Measurements from ENCODE around the gene PRDM16.

The PRDM16 gene

DNA sequence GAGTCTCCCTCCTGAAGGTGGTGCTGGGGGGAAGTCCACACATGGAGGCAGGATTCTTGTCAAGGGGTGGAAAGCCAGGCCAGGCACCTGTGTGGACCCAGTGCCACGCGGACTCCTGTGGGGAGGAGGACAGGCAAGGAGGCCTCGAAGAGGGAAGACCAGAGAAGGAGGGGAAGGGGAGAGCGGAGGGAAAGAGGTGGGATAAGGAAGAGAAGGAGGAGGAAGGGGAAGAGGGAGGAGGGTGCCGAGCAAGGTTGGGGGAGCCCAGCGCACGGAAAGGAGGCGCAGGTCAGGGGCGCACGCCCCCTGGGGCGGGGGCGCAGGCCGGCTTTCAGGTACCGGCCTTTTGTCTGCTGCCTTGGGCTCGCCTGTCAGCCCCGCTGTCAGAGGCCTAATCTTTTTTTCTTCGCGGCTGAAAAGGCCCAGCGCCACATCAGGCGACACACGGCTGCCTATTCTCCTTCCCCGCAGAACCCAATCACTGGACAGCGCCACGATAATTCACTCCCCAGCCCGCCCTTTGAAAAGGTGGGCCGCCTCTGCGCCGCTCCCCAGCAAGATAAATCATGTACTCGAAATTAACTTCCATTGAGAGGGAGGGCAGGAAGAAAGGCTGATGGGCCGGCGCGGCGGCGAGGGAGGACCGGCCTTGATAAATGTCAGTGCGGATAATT is 42.5 kb downstream of the PRDM16 start:
- DNase-seq, result no peak

DNA sequence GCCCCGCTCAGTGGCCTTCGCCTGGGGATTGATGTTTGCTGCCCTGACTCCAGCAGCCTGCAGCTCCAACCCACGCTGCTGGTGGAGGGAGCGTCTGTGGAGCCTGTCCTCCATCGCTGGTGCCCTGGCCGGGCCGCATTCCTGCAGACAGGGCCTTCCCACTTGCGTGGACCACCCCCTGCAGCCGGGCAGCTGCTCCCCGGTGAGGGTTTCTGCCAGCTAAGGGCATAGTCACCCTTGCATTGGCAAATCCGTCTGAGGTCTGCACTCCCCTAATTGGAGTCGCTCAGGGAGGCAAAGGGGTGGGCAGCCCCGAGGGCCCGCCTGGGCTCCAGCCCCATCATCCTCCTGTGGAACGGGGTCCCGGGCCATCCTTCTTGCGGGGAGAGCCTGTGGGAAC is 43.5 kb downstream of the PRDM16 start:
- no peak for DNase-seq

DNA sequence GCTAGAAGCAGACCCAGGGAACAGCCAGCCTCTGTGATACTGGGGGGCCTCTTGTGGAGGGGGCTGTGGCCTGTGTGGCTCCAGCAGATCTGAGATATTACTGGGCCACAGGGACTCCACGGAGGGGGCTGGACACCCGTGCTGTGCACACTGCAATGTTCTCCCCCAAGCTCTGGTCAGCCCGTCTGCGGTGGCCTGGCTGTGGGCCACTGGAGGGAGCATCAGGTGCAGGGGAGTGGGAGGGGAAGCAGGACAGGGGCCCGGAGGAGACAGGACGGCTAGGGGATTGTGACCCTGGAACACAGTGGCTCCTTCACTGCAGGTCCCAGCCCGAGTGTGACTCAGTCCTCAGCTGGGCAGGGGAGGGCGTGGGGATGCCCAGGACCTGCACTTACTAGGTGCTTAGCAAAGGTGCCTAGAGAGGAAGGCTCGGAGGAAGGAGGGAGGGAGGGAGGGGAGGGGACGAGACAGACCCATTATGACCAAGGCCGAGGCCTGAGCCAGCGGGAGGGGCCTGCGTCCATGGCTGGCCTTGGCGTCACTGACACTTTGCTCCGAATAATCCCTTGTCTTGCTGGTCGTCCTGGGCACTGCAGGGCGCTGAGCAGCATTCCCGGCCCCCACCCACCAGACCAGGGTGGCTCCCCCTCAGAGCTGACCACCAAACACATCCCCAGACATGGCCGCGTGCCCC is 44.2 kb downstream of the PRDM16 start:
- DNase-seq, result no peak

DNA sequence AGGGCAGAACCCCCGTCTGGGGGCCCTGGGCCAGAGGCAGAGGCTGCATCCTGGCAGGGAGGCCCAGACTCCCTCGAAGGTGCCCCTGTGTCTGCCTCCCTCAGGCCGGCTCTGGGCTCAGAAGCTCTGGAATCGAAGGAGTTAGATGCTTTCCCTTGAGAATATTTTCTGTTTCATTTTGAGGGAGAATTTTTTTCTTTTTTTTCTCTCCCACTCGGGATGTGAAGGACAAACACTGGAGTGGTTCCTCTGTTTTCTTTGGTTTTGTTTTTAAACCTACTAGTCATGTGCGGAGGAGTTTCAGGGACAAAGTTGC is 44.7 kb downstream of the PRDM16 start:
- no peak for DNase-seq

DNA sequence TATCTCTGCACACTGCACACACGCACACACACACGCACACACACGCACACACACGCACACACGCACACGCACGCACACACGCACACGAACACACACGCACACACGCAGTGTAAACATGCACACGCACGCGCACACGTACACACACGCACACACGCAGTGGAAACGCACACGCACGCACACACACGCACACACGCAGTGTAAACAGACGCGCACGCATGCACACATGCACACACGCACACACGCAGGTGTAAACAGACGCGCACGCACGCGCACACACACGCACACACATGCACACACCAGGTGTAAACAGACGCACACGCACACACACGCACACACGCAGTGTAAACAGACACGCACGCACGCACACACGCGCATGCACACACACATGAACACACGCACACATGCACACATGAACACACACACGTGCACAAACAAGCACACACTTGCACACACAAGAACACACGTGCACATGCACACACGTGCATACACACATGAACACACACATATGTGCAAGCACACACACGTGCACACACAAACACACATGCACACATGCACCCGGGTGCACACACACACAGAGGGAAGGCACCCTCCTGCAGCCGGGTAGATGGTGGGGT is 45.2 kb downstream of the PRDM16 start:
- no peak for DNase-seq

DNA sequence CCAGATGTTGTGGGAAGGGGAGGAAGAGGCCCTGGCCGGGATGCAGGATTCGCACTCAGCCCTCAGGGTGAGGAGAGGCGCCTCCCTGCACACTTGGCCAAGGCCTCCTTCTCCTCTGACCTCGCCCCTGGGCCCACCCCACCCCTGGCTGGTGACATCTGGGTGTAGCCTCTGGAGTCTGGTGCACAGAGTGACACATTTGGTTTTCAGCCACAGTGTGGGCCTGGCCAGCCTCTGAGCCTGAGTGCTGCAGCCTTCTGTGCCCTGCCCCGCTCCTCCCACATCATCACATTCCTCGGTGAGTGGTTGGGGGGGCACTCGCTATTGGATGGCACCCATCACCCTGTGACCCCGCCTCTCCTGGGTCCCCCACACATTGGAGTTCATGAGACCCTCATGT is 45.8 kb downstream of the PRDM16 start:
- no peak for DNase-seq

DNA sequence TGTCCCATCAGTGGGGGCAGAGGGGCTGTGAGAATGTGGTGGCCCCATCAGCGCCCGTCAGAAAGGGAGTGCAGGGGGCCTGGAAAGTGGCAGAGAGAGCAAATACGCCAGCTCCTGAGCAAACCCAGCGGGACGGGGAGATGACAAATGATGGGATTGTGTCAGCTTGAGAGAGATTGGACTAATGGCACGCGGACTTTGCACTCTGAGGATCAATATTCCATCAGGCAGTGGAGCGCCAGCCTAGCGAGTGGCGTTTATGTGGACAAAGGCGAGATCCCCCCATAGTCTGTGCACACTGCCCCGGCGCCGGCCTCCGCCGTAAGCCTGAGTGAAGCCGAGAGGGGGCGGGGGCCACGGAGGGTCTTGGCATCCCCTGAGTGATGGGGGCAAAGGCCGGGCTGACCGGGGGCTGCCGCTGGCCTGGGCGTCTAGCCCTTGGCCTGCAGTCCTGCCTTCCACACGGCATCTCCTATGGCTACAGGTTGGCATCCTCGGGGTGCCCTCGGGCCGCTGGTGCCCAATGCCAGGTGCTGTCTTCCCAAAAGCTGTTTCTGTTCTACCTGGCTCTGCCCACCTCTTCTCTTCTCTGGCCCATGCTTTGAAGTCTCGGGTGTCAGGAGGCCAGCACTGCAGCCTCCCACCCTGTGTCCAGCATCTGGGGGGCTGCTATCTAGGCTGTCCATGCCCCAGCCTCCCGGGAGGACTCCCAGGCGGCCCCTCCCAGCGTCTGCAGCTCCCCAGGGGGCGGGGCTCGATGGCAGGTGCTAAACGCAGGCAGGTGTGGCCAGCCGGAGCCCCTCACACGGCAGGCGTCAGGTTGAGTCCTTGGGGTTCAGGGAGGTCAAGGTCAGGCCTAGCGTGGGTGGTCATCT is 46.5 kb downstream of the PRDM16 start:
- no peak for DNase-seq

DNA sequence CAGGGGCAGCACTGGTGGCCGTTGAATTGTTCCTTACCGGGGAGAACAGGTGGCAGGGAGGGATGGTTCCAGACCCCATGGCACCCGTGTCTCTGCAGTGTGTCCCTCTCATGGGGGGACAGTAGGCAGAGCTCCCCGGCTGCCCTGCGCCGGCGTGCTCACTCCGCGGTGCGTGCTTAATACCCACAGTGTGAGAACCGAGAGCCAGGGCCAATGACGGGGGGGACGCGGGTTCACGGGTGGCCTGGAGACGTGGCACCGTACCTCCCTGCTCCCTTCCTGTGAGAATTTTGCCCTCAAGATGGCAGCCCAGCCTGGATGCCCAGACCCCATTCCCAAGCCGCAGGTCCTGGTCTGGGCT is 47.1 kb downstream of the PRDM16 start:
- DNase-seq, result no peak

DNA sequence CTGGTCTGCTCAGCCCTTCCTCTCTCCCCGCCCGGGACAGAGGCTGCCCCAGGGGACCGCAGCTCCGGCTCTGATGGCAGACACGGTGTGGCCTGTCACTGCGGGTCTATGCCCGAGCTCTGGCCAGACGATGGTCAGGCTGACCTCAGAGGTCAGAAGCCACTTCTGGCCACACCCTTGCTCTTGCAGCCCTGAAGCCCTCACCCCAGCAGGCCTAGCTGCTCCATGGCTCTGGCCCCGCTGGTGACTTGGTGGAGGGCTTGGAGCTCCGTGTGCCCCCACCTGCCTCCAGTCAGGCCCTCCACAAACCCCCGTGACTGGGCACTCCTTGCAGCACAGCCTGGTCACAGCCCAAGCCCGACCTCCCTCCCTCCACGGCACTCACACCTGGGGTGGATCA is 47.6 kb downstream of the PRDM16 start:
- no peak for DNase-seq

DNA sequence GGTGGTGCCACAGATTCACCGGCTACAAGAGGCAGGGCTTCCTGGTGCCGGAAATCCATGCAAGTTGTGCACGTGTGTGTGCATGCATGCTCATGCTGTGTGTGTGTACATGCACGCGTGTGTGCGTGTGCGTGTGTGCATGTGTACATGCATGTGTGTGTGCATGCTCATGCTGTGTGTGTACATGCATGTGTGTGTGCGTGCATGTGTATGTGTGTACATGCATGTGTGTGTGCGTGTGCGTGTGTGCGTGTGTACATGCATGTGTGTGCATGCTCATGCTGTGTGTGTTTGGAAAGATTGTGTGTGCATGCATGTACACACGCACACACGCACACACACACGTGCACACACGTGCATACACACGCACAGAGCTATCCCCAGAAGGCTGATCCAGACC is 48.9 kb downstream of the PRDM16 start:
- no peak for DNase-seq

DNA sequence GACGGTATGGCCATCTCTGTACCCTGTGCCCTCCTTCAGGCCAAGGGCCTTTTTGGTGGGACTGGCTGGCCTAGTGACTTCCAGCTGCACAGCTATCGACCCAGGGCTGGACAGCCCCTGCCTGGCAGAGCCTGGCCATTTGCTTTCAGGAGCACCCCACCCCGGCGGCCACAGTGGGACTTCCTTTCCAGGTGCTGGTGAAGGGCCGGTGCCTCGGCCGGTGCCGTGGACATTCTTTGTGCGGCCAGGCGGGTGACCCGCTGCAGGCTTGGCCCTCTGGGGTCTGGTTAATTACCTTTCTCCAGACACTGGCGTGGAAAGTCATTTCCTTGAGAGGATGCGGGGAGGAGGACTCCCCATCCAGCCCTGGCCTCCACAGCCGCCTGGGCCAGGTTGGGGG is 50.1 kb downstream of the PRDM16 start:
- DNase-seq, result no peak

DNA sequence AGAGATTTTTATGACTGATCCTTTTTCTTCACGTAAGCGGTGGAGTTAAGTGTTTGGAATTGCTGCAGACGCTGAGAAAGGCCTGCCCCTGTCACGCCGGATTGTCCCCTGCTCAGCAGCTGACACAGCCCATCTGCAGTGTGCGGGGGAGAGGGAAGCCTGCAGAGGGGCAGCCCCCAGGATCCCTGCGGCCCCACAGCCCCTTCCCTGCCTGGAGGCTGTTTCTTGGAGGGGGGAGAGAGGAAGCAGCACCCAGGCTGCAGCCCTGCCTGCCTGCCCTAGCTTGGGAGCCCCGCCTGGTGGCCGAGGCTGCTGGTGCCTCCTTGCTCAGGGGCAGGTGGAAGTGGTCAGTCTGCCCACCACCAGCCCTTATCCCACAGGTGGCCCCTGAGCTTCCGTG is 50.7 kb downstream of the PRDM16 start:
- no peak for DNase-seq

DNA sequence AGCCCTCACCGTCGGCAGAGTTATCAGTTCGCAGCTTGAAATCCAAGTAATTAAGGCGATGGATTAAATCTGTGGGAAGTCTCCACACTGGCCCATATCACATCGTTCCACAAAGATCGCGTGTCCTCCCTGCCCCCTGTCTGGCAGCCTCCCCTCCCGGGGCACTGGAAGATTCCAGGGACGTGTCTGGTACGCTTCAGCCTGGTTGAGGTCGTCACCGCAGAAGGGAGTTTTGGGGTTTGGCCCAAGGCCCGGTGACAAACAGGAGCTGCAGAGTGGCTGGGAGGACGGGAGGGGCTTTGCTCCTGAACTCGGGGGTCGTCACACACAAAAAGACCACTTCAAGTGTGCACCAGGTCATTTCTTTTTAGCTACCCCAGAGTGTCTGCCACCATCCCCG is 51.1 kb downstream of the PRDM16 start:
- DNase-seq, result no peak

DNA sequence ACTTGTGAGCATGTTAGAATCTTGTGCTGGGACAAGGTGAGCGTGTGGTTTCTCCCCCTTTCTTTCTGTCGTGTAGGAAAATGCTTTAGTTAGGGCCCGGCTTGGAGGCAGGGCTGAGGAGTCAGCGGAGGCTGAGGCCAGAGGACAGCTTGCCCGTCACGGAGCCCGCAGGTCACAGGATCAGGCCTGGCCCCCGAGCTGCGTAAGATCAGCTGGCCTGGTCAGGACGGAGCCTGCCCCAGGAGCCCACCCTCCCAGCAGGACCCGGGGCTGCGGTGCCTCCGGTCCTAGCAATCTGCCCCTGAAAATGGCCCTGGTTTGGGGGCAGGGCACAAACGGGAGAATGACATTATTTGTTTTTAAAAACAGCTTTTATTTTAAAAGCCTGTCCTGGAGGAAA is 52.0 kb downstream of the PRDM16 start:
- no peak for DNase-seq

DNA sequence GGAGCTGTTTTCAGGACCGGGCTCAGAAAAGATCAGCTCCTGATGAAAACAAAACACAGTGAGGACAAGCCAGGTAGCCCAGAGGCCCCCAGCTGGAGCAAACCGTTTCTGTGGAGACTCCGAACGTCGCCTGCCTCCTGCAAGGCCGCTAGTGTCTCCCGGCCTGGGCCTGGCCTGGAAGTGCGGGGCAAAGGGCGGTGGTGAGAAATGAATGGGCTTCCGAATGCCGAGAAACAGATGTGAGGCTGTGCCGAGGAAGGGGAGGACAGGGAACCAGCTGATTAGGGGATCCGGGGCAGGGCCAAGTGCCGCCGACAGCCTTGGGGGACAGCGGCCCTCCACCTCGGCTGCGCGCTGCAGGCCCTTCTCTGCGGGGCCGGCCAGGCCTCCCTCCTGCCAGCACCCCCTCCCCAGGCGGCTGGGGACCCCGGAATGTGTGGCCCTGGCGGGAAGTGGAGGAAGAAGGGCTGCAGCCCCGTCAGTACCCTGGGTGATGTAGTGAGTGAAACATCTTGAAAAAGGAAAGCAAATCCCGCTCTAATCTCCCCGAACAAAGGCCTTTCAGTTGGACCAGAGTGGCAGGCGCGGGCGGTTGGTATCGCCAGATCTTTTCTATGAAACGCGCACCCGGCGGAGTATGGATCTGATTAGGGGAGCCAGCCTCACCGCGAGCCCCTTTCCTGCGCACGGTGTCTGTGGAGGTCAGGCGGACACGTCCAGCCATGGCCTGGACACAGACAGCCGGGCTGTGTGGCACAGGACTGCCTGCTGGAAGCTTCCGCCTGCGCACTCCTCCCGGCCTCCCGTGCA is 52.6 kb downstream of the PRDM16 start:
- DNase-seq, result no peak

DNA sequence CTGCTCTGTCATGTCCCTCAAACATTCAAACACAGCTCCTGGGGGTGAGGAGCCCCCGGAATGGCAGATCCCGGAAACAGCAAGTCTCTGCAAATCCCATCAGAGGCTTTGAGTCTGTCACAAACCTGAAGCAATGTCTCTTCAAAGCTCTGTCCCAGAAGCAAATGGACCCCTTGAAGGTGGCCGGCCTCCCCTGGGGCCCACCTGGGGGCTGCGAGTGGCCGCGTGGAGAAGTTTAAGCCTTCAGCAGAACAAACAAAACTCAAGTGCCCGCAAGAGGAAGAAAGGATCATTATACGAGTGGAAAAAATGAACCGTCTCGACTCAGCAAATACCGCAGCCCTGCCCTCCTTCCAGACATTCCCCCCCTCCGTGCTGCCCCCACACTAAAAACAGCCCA is 53.3 kb downstream of the PRDM16 start:
- DNase-seq, result no peak

DNA sequence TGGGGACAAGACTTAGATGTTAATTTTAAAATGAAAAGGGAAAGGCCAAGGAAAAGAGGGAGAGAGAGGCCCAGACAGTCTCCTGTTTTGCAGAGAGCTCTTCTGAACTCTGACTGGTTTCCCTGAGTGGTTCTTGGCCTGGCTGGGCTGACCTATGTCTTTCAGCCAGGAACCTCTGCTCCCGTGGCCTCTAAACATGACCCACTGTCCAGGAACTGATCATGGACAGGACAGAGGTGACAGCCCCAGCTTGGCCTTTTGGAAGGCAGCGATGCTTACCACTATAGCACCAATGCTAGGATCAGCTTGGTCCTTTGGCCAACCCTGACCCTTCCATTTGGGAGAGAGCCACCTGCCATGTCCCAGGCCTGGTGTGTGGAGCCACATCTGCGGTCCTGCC is 55.2 kb downstream of the PRDM16 start:
- DNase-seq, result no peak

DNA sequence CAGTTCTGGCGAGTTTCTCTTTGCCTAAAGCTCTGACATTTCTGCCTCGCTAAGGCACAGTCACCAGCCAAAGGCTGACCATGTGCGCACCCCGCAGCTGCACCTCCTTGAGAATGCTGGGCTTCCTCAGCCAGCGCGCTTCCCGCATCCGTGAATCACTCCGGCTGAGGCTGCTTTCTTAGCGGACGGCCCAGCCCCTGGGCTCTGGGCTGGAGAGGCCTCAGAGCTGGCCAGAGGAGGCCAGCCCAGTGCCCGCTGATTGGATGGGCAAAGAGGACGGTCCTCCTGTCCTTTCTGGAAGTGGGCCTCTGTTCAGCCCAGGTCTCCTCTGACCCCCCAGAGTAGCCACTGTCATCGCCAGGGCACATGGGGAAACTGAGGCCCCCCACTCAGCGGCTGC is 56.1 kb downstream of the PRDM16 start:
- DNase-seq, result no peak

DNA sequence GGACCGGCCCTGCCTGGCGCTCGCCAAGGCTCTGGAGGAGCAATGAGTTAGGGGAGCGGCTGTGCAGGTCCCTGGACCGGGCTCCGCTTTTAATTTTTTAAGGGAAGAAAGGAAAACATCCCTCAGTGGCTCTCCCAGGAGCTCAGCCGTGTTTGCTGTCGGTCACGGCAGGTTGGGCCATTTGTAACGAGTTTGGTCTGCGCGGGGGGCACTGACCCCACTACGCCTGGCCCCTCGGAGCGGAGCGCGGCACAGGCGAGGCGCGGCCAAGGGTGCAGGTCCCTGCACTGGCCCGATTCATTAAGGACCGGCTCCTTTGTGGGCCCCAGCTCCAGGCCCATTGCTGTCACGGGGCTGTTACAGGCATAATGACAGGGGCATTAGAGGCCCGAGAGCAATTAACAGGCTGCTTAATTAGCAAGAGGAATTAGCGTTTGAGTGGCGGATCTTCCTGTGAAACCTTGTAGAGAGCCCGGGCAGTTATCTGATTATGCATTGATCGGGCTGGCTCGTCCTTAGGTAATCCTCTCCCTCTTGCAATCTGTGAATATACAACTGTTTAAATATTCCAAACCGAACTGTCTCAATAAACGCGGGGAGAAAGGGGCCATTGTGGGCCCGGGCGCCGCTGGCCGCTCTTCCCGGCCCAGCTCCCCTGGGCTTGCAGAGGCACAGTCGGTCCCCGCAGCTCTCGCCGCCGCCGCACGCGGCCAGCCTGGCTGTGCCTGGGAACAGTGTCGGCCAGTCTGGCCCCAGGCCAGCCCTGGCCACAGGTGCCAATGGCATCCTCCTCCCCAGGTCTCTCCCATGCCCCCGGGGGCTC is 56.8 kb downstream of the PRDM16 start:
- no peak for DNase-seq

DNA sequence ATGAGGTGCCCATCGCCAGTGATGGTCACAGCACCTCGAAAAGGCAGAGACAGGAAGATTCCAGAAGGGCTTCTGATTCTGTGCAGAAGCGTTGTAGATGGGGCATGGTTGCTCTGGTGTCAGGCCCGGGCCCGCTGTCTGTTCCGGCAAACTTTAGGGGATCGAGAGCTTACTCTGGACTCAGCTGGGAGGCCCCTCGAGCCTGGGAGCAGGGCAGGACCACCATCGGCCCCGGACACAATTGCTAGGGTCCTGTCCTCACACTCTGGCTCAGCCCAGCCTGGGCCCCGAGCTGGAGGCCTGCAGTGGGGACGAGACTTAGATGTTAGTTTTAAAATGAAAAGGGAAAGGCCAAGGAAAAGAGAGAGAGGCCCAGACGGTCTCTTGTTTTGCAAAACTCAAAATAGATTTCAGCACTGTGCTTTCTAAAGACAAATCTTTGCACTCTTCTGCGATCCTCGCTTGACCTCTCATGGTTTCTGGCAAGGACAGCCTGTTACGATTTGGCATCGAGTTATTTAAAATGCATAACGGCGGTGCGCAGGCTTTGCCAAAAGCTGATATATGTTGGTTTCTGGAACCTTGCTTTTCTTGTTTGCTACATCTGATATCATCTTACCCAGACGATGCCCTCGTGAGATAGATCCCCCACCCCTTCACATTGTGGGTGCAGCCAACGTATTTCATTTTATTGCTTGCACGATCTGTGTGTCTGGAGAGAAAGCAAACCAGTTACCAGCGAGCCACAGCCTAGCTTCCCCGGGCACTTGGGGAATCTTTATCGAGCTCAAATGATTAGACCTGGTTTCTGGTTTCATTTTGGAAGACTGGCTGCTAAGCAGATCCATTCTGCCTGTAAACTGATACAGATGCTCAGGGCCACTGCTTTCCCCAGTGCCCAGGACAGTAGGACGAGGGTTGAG is 58.0 kb downstream of the PRDM16 start:
- DNase-seq, result no peak

DNA sequence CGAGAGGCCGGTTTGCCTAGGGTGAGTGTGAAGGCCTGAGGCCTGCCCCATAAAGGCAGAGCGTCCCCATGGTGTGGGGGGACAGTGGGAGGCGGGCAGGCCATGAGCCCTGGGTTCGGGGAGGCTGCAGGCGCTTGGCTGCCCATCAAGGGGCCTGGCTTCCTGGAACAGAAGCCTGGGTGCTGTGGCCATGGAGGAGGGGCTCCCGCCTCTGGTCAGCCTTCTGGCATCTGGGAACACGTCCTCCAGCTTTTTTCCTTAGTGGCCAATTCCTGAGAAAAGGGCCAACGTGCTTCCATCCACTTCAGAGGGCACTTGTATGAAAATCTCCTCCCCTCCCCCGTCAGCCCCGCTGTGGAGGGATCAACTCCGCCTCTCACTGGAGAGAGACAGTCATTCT is 58.7 kb downstream of the PRDM16 start:
- no peak for DNase-seq

All from suppressor macrophage treated with lipopolysaccharide for 4 hours (primary cell).